ENCODE data around the gene MAGI2. TPM values are rescaled to one million over a fixed set of nuclear protein-coding genes. Genes with fewer than 3 reads are reported as not detected.
A peak's percentile ranks its signal among the peaks of the same experiment; 100 is the strongest.

The MAGI2 gene
- total RNA-seq, 6 experiments from 2014 or later, result 1.2 to 4.0 (median 2.4) TPM

- 84% methylated on average over 3 of the region's 3 CpGs for WGBS (ENCODE audit: insufficient coverage, low coverage, low lambda C conversion rate, missing lambda C conversion rate)
- no peak for DNase-seq
These were observed 1254.7 kb downstream of the MAGI2 start for GRCh38 chr7:78198756-78199155.

GRCh38 chr7:78197447-78197846, 1256.0 kb downstream of the MAGI2 start:
- TF ChIP-seq POLR2A (IDR thresholded peaks at IDR 0.05), result no peak
- TF ChIP-seq CTCF (IDR thresholded peaks at IDR 0.05), result no peak
- intact Hi-C loops (cut with DNase I), result no loop called here
- no peak for DNase-seq
- Histone ChIP-seq H3K27me3 (no peaks in the 10 kb centered on the region), H3K27ac (no peak overlapping the region), H3K9me3 (no peaks in the 10 kb centered on the region), H3K4me3 (no peak overlapping the region), H3K4me1 (no peaks in the 10 kb centered on the region), H3K36me3 (no peaks in the 10 kb centered on the region)
- 33% methylated on average over 1 of the region's 1 CpG for WGBS (ENCODE audit: insufficient coverage, low coverage, low lambda C conversion rate, missing lambda C conversion rate)
- ATAC-seq, result peak in 3 of 4 donors; percentile 30 to 48 (median 48)

More at GRCh38 chr7:78198756-78199155, 1254.7 kb downstream of the MAGI2 start:
- Histone ChIP-seq H3K4me3 (no peak overlapping the region), H3K4me1 (no peaks in the 10 kb centered on the region), H3K9me3 (no peaks in the 10 kb centered on the region), H3K36me3 (no peaks in the 10 kb centered on the region), H3K27me3 (no peaks in the 10 kb centered on the region), H3K27ac (no peak overlapping the region)
- no peak for TF ChIP-seq POLR2A (IDR thresholded peaks at IDR 0.05)
- no peak for TF ChIP-seq CTCF (IDR thresholded peaks at IDR 0.05)
- no peak for ATAC-seq
- intact Hi-C loops (cut with DNase I), result no loop called here

- Histone ChIP-seq H3K4me1 (no peaks in the 10 kb centered on the region), H3K27me3 (no peaks in the 10 kb centered on the region), H3K36me3 (no peaks in the 10 kb centered on the region), H3K9me3 (no peaks in the 10 kb centered on the region), H3K4me3 (no peak overlapping the region), H3K27ac (no peak overlapping the region)
- intact Hi-C loops (cut with DNase I), result no loop called here
- WGBS (ENCODE audit: insufficient coverage, low coverage, low lambda C conversion rate, missing lambda C conversion rate), result 66% methylated on average over 6 of the region's 6 CpGs
- TF ChIP-seq POLR2A (IDR thresholded peaks at IDR 0.05), result no peak
- TF ChIP-seq CTCF (IDR thresholded peaks at IDR 0.05), result no peak
- ATAC-seq, result no peak
- DNase-seq, result no peak
These were observed 1258.2 kb downstream of the MAGI2 start for GRCh38 chr7:78195281-78195680.

- Histone ChIP-seq H3K36me3 (no peaks in the 10 kb centered on the region), H3K27ac (no peak overlapping the region), H3K4me3 (no peak overlapping the region), H3K4me1 (no peaks in the 10 kb centered on the region), H3K9me3 (no peaks in the 10 kb centered on the region), H3K27me3 (no peaks in the 10 kb centered on the region)
- whole genome bisulfite sequencing (ENCODE audit: insufficient coverage, low coverage, low lambda C conversion rate, missing lambda C conversion rate), result 70% methylated on average over 5 of the region's 6 CpGs
- TF ChIP-seq POLR2A (IDR thresholded peaks at IDR 0.05) (no peak), CTCF (IDR thresholded peaks at IDR 0.05) (no peak)
- DNase-seq, result no peak
- intact Hi-C loops (cut with DNase I), result no loop called here
- ATAC-seq, result no peak
These were observed 1258.9 kb downstream of the MAGI2 start for GRCh38 chr7:78194611-78195010.
